NCI-H524 (cell line): Measurements from ENCODE around the gene HPS3.

Source experiments
- DNase-seq, 2 experiments: peaks; one replicate each; lab custom pipeline; 2025; lab: John Stamatoyannopoulos, UW

The HPS3 gene

GRCh38 chr3:149120051-149120972, 9.1 kb upstream of the HPS3 start:
- peak; percentile 2 to 67 for DNase-seq

- DNase-seq: no peak
Observed at GRCh38 chr3:149122721-149123578, 6.5 kb upstream of the HPS3 start.

GRCh38 chr3:149128821-149129220, 617 bp upstream of the HPS3 start:
- DNase-seq: no peak

- DNase-seq: no peak
Observed at GRCh38 chr3:149131589-149131988, 2.2 kb downstream of the HPS3 start.

- no peak for DNase-seq
Observed at GRCh38 chr3:149134575-149134974, 5.1 kb downstream of the HPS3 start.

GRCh38 chr3:149142682-149143081, 13.2 kb downstream of the HPS3 start:
- no peak for DNase-seq

- DNase-seq: no peak
Observed at GRCh38 chr3:149145356-149145755, 15.9 kb downstream of the HPS3 start.

GRCh38 chr3:149145974-149146373, 16.5 kb downstream of the HPS3 start:
- no peak for DNase-seq

GRCh38 chr3:149150436-149150835, 21.0 kb downstream of the HPS3 start:
- no peak for DNase-seq

- DNase-seq: no peak
Observed at GRCh38 chr3:149151843-149152242, 22.4 kb downstream of the HPS3 start.

GRCh38 chr3:149152420-149152819, 23.0 kb downstream of the HPS3 start:
- no peak for DNase-seq

GRCh38 chr3:149153402-149153801, 24.0 kb downstream of the HPS3 start:
- peak; percentile 5 to 63 for DNase-seq

- DNase-seq: no peak
Observed at GRCh38 chr3:149160754-149161300, 31.4 kb downstream of the HPS3 start.

GRCh38 chr3:149162007-149162406, 32.6 kb downstream of the HPS3 start:
- no peak for DNase-seq

GRCh38 chr3:149163066-149163465, 33.6 kb downstream of the HPS3 start:
- DNase-seq: no peak

- peak; percentile 33 to 78 for DNase-seq
Observed at GRCh38 chr3:149167898-149168297, 38.5 kb downstream of the HPS3 start.

- DNase-seq: no peak
Observed at GRCh38 chr3:149170672-149171071, 41.2 kb downstream of the HPS3 start.

GRCh38 chr3:149174901-149175300, 45.5 kb downstream of the HPS3 start:
- DNase-seq: no peak

- no peak for DNase-seq
Observed at GRCh38 chr3:149177122-149177521, 47.7 kb downstream of the HPS3 start.

- no peak for DNase-seq
Observed at GRCh38 chr3:149179220-149179619, 49.8 kb downstream of the HPS3 start.

GRCh38 chr3:149180057-149180573, 50.7 kb downstream of the HPS3 start:
- DNase-seq: no peak

- no peak for DNase-seq
Observed at GRCh38 chr3:149181182-149181581, 51.7 kb downstream of the HPS3 start.
